Breast epithelium (tissue), 3 donors: ENCODE measurements around the gene DNAH9.

Experiments used
- CTCF ChIP-seq, 3 donors: fragments of 450-650 bp; IDR thresholded peaks; one replicate each; pipeline ENCODE4 v1.5.1; 2016 to 2017; ENCODE audit warnings: antibody characterized with exemption in 3 of 3, mild to moderate bottlenecking in 3 of 3, moderate library complexity in 3 of 3
- POLR2A ChIP-seq: fragments of 450-650 bp; IDR thresholded peaks from one replicate; pipeline ENCODE4 v1.6.1; 2016; ENCODE audit warnings: antibody characterized with exemption, mild to moderate bottlenecking, moderate library complexity
- POLR2AphosphoS5 ChIP-seq, 3 donors: sonication (generic); formaldehyde crosslinking; IDR thresholded peaks; one replicate each; pipeline ENCODE4 v1.6.1; 2017; ENCODE audit warnings: antibody characterized with exemption in 3 of 3

GRCh38 chr17:11768106-11768505 lies 169.8 kb downstream of the DNAH9 start:
- no peak for TF ChIP-seq CTCF (IDR thresholded peaks at IDR 0.05)
- TF ChIP-seq POLR2AphosphoS5 (IDR thresholded peaks at IDR 0.05) = no peak
- no peak for TF ChIP-seq POLR2A
